Measurements from ENCODE around the gene NTM. TPM values are rescaled to one million over a fixed set of nuclear protein-coding genes. Genes with fewer than 3 reads are reported as not detected.

The NTM gene
- total RNA-seq, 1 donor from 2014 or later = 92.1 TPM

DNA sequence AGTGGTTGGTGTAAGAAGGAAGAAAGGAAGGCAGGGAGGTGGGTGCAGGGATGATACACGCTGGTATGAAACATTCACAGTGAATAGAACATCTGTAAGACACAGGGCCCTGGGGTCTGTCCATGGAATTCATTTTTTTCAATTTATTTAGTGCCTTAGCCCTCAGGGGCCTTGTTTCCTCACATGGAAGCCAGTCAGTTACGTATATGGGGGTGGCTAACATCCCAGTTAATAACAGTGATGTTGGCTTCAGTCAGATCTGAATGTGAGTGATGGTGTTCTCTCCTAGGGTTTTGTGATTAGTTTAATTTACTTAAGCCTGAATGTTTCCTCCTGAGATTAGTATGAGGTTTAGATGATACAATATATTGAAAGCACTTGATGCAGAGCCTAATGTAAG lies 577.1 kb downstream of the NTM start:
- Mint-ChIP-seq H3K27me3 (ENCODE audit: low read depth) (no peaks in the 10 kb centered on the region), H3K4me3 (ENCODE audit: unreplicated experiment) (no peak overlapping the region)
- DNase-seq (ENCODE audit: low spot score) = no peak

DNA sequence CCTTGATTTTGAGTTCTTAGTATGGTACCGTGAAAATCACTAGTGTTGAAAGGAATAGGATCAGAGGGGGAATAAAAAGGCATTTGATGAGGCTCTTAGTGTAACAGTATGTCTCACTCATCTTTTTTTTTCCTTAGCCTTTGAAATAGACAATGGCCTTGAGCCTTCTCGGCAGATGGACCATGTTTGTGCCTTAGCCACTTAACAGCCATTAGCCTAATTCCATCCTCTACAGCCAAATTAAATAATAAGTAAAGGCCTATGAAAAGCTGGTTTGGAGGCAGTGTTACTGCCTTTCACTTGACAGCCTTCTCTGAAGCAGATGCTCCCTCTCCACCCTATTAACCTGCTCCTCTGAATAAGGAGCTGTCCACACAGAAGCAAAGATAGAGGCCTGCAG lies 580.7 kb downstream of the NTM start:
- no peaks in the 10 kb centered on the region for H3K36me3 Mint-ChIP-seq (ENCODE audit: low read depth)
- TF ChIP-seq, protein P1, sequence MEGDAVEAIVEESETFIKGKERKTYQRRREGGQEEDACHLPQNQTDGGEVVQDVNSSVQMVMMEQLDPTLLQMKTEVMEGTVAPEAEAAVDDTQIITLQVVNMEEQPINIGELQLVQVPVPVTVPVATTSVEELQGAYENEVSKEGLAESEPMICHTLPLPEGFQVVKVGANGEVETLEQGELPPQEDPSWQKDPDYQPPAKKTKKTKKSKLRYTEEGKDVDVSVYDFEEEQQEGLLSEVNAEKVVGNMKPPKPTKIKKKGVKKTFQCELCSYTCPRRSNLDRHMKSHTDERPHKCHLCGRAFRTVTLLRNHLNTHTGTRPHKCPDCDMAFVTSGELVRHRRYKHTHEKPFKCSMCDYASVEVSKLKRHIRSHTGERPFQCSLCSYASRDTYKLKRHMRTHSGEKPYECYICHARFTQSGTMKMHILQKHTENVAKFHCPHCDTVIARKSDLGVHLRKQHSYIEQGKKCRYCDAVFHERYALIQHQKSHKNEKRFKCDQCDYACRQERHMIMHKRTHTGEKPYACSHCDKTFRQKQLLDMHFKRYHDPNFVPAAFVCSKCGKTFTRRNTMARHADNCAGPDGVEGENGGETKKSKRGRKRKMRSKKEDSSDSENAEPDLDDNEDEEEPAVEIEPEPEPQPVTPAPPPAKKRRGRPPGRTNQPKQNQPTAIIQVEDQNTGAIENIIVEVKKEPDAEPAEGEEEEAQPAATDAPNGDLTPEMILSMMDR (IDR thresholded peaks at IDR 0.05) = no peak

More for the DNA sequence above, 577.1 kb downstream of the NTM start:
- H3K4me1 Mint-ChIP-seq (ENCODE audit: low read depth) = peaks cover 23% of the 10 kb centered on the region
- no peaks in the 10 kb centered on the region for H3K9me3 Mint-ChIP-seq (ENCODE audit: low read depth)
- TF ChIP-seq, protein P1 (IDR thresholded peaks at IDR 0.05) = no peak
- no peak overlapping the region for H3K27ac Mint-ChIP-seq (ENCODE audit: unreplicated experiment)
- no peaks in the 10 kb centered on the region for H3K36me3 Mint-ChIP-seq (ENCODE audit: low read depth)

DNA sequence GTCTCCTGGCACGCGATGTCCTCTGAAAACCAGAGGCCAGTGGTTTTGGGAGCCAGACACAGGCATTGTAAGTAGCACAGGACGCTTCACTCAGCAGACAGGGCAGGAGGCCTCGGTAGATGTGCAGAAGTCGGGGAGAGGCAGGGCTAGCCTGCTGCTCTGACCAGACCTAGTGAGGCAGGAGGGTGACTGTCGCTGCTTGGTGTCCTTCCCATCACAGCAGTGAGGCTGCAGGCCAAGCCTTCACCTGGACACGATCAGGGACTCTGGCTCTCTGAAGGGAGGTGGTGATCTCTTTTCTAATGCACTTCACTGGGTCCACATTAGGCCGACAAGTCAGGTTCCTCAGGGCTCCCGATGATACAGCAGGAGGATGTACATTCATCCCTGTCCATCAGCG lies 583.7 kb downstream of the NTM start:
- H3K36me3 Mint-ChIP-seq (ENCODE audit: low read depth) = no peaks in the 10 kb centered on the region
- no peak for DNase-seq (ENCODE audit: low spot score)
- no peak overlapping the region for H3K27ac Mint-ChIP-seq (ENCODE audit: unreplicated experiment)
- no peaks in the 10 kb centered on the region for H3K27me3 Mint-ChIP-seq (ENCODE audit: low read depth)
- TF ChIP-seq, protein P1 (IDR thresholded peaks at IDR 0.05) = no peak
- H3K9me3 Mint-ChIP-seq (ENCODE audit: low read depth) = no peaks in the 10 kb centered on the region
- peaks cover 21% of the 10 kb centered on the region for H3K4me1 Mint-ChIP-seq (ENCODE audit: low read depth)
- H3K4me3 Mint-ChIP-seq (ENCODE audit: unreplicated experiment) = no peak overlapping the region

More for the DNA sequence above, 580.7 kb downstream of the NTM start:
- Mint-ChIP-seq H3K4me3 (ENCODE audit: unreplicated experiment) (no peak overlapping the region), H3K9me3 (ENCODE audit: low read depth) (no peaks in the 10 kb centered on the region), H3K27me3 (ENCODE audit: low read depth) (no peaks in the 10 kb centered on the region), H3K4me1 (ENCODE audit: low read depth) (peaks cover 11% of the 10 kb centered on the region), H3K27ac (ENCODE audit: unreplicated experiment) (no peak overlapping the region)
- DNase-seq (ENCODE audit: low spot score) = no peak

DNA sequence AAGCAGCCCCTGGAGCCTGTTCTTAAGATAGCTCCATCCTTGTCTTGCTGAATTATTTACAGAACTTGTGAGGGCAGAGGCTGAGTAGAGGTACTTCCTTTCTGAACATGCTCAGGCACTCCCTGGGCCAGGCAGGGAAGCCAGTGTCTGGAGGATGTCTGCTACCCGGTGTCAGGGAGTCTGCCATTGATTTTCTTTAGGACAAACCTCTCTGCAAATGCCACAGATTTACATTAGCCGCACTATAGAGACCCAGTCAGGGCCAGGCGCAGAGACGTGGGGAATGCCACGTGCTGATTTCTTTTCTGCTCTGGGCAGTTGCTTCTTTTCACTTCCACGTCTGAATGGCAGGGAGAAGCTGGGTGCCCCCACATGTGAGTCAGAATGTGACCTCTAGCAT lies 585.5 kb downstream of the NTM start:
- Mint-ChIP-seq H3K27ac (ENCODE audit: unreplicated experiment) (peak overlapping the region; percentile 75), H3K9me3 (ENCODE audit: low read depth) (no peaks in the 10 kb centered on the region), H3K4me1 (ENCODE audit: low read depth) (peaks cover 21% of the 10 kb centered on the region), H3K4me3 (ENCODE audit: unreplicated experiment) (no peak overlapping the region), H3K27me3 (ENCODE audit: low read depth) (no peaks in the 10 kb centered on the region), H3K36me3 (ENCODE audit: low read depth) (peaks cover 3% of the 10 kb centered on the region)
- TF ChIP-seq, protein P1 (IDR thresholded peaks at IDR 0.05) = no peak
- DNase-seq (ENCODE audit: low spot score) = no peak

DNA sequence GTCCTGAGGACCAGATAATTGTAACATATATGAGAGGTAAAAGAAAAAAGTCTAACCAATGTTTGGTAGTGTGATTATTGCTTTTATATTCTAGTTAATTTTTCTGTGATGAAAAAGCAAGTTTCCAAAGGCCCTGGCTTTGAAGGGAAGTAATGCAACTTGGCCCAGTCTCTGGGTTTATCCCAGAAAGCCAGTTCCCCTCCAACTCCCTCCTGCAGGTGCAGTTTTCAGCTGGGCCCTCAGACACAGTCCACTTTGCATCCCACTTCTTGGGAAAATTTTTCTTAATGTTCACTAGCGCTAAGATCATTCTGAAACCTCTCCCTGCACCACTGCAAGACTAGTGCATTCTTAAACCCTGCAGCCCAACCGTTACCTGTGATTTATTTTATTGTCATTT lies 586.8 kb downstream of the NTM start:
- DNase-seq (ENCODE audit: low spot score) = no peak
- no peak overlapping the region for H3K4me3 Mint-ChIP-seq (ENCODE audit: unreplicated experiment)
- H3K9me3 Mint-ChIP-seq (ENCODE audit: low read depth) = no peaks in the 10 kb centered on the region
- H3K27ac Mint-ChIP-seq (ENCODE audit: unreplicated experiment) = no peak overlapping the region
- peaks cover 3% of the 10 kb centered on the region for H3K36me3 Mint-ChIP-seq (ENCODE audit: low read depth)
- H3K4me1 Mint-ChIP-seq (ENCODE audit: low read depth) = peaks cover 21% of the 10 kb centered on the region
- no peaks in the 10 kb centered on the region for H3K27me3 Mint-ChIP-seq (ENCODE audit: low read depth)
- TF ChIP-seq, protein P1 (IDR thresholded peaks at IDR 0.05) = no peak
